Spleen (tissue), 7 donors: ENCODE measurements around the gene OLR1.

Experiments
- POLR2A ChIP-seq, 3 donors: fragments of 450-650 bp; IDR thresholded peaks; one replicate each; pipeline ENCODE4 v1.5.1; 2017; ENCODE audit warnings: antibody characterized with exemption in 3 of 3, mild to moderate bottlenecking in 1 of 3
- TF ChIP-seq, protein P1 (sequence below), 11 experiments: fragments of 200-600 bp in 7 of 11; fragments of 450-650 bp in 4 of 11; sonication (generic) in 4 of 11; IDR thresholded peaks in 8 of 11; conservative IDR thresholded peaks in 3 of 11; 1 replicate in 7 of 11; 2 replicates in 4 of 11; pipeline versions ENCODE4 v1.4.0 to v1.8.0; 2016 to 2021; ENCODE audit warnings: antibody characterized with exemption in 11 of 11, inconsistent platforms in 4 of 11, mild to moderate bottlenecking in 1 of 11
- donor health status: DM: no; HTN: no; CAD: no; lungs with moderate emphysema.
- donor health status: DM: no; HTN: no; CAD: no.
- donor health status: DM: no; HTN: no; CAD: no.

GRCh38 chr12:10179776-10180181, 7.8 kb upstream of the OLR1 start:
- TF ChIP-seq, protein P1, sequence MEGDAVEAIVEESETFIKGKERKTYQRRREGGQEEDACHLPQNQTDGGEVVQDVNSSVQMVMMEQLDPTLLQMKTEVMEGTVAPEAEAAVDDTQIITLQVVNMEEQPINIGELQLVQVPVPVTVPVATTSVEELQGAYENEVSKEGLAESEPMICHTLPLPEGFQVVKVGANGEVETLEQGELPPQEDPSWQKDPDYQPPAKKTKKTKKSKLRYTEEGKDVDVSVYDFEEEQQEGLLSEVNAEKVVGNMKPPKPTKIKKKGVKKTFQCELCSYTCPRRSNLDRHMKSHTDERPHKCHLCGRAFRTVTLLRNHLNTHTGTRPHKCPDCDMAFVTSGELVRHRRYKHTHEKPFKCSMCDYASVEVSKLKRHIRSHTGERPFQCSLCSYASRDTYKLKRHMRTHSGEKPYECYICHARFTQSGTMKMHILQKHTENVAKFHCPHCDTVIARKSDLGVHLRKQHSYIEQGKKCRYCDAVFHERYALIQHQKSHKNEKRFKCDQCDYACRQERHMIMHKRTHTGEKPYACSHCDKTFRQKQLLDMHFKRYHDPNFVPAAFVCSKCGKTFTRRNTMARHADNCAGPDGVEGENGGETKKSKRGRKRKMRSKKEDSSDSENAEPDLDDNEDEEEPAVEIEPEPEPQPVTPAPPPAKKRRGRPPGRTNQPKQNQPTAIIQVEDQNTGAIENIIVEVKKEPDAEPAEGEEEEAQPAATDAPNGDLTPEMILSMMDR (IDR thresholded peaks at IDR 0.05 in 8 of 11, conservative IDR thresholded peaks at IDR 0.05 in 3 of 11), result no peak
- no peak for TF ChIP-seq POLR2A (IDR thresholded peaks at IDR 0.05)
